Ovary (tissue), 3 donors: ENCODE data around the gene PCA3.

Source experiments
- CTCF ChIP-seq, 3 donors: fragments of 450-650 bp in 2 of 3; fragments of 200-600 bp in 1 of 3; IDR thresholded peaks; one replicate each; pipeline versions ENCODE4 v1.5.1 to v1.8.0; 2016 to 2022; ENCODE audit warnings: antibody characterized with exemption in 3 of 3, mild to moderate bottlenecking in 1 of 3
- POLR2A ChIP-seq: fragments of 450-650 bp; IDR thresholded peaks from one replicate; pipeline ENCODE4 v1.6.1; 2017; ENCODE audit warnings: antibody characterized with exemption, mild to moderate bottlenecking, moderate library complexity
- donor health status: DM: no; HTN: no; CAD: no.

GRCh38 chr9:76808636-76809035 lies 44.4 kb downstream of the PCA3 start:
- TF ChIP-seq CTCF (IDR thresholded peaks at IDR 0.05) (no peak), POLR2A (no peak)
